ENCODE measurements around the gene BICD2. TPM values are rescaled to one million over a fixed set of nuclear protein-coding genes. Genes with fewer than 3 reads are reported as not detected.

Gene BICD2
- total and polyA plus RNA-seq, 9 of the 15 experiments (the other 6 are each of a cell fraction or from before 2014, with no cell fraction given), result 3.6 to 23.4 (median 11.8) TPM

- DNase-seq (ENCODE audit: extremely low read depth in 1 of 4, low spot score in 3 of 4), result no peak
- H3K9me1 ChIP-seq (ENCODE audit: control insufficient read depth, insufficient read depth, low read length), result peaks cover 8% of the 10 kb centered on the region
- ATAC-seq, result no peak
- peaks cover 56% of the 10 kb centered on the region for H4K20me1 ChIP-seq (replicated peaks; ENCODE audit: control insufficient read depth, insufficient read depth, low read length)
- no TSS peak for BruUV-seq (replicated peaks)
- H3K4me2 ChIP-seq (ENCODE audit: insufficient read depth, low read length), result no peak overlapping the region
- 61% methylated on average over 7 of the region's 7 CpGs for WGBS (ENCODE audit: insufficient coverage, low coverage, missing lambda C conversion rate)
- ChIA-PET CTCF (ENCODE audit: low intra/inter-chr PET ratio) (no interaction called here), POLR2A (interaction anchor here (0.6 kb wide), 1 partner anchor 249 kb away, joined by 3 read pairs; no protein-coding TSS in a partner anchor)
- no peaks in the 10 kb centered on the region for H3K9me3 ChIP-seq (replicated peaks; ENCODE audit: control insufficient read depth, insufficient read depth, low read depth, low read length)
- peak overlapping the region in 1 of 2 experiments; percentile 86; a peak in 2 of 4 replicates for H3K9ac ChIP-seq (ENCODE audit: insufficient read depth in 1 of 2, low read depth in 2 of 2, low read length in 2 of 2)
- intact Hi-C loops (cut with micrococcal nuclease) (no loop called here), in situ Hi-C loops (cut with MboI) (no loop called here)
- peaks cover 16 to 18% of the 10 kb centered on the region in 2 experiments for H3K4me1 ChIP-seq (replicated peaks in 1 of 2; ENCODE audit: control insufficient read depth in 2 of 2, insufficient read depth in 2 of 2, low read length in 2 of 2)
- H3K27ac ChIP-seq (ENCODE audit: extremely low read depth, low read depth, low read length), result no peak overlapping the region
- H2AFZ ChIP-seq (ENCODE audit: low read depth, low read length), result no peak overlapping the region
- FAIRE-seq, result no peak
- H3K79me2 ChIP-seq (ENCODE audit: control insufficient read depth, insufficient read depth, low read length), result peaks cover 91% of the 10 kb centered on the region
- H3K27me3 ChIP-seq (ENCODE audit: control insufficient read depth in 2 of 2, insufficient read depth in 2 of 2, low read length in 2 of 2), result no peaks in the 10 kb centered on the region
- H3K4me3 ChIP-seq, result no peak overlapping the region
- no peaks in the 10 kb centered on the region for H3K36me3 ChIP-seq (ENCODE audit: control insufficient read depth, insufficient read depth, low read length)
- no peak for TF ChIP-seq PRMT5 (CRISPR knock-in tag; IDR thresholded peaks at IDR 0.05)
- no peak for TF ChIP-seq ZNF217 (CRISPR knock-in tag; IDR thresholded peaks at IDR 0.05)
- TF ChIP-seq, protein P1, sequence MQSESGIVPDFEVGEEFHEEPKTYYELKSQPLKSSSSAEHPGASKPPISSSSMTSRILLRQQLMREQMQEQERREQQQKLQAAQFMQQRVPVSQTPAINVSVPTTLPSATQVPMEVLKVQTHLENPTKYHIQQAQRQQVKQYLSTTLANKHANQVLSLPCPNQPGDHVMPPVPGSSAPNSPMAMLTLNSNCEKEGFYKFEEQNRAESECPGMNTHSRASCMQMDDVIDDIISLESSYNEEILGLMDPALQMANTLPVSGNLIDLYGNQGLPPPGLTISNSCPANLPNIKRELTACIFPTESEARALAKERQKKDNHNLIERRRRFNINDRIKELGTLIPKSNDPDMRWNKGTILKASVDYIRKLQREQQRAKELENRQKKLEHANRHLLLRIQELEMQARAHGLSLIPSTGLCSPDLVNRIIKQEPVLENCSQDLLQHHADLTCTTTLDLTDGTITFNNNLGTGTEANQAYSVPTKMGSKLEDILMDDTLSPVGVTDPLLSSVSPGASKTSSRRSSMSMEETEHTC (IDR thresholded peaks at IDR 0.05), result no peak
- no peak for TF ChIP-seq POLR3G (IDR thresholded peaks at IDR 0.05; ENCODE audit: extremely low read depth, insufficient read length, insufficient replicate concordance)
- no peak for TF ChIP-seq CSDE1 (IDR thresholded peaks at IDR 0.05)
- TF ChIP-seq GMEB1 (CRISPR knock-in tag; IDR thresholded peaks at IDR 0.05), result no peak
- TF ChIP-seq ZNF121 (CRISPR knock-in tag; conservative IDR thresholded peaks at IDR 0.05), result no peak
- TF ChIP-seq KLF16 (IDR thresholded peaks at IDR 0.05), result no peak
- no peak for TF ChIP-seq HMG20A (CRISPR knock-in tag; conservative IDR thresholded peaks at IDR 0.05)
- TF ChIP-seq MYBL2 (IDR thresholded peaks at IDR 0.05; ENCODE audit: low read depth), result no peak
- no peak for TF ChIP-seq MYBL2 (CRISPR knock-in tag; IDR thresholded peaks at IDR 0.05; ENCODE audit: borderline replicate concordance)
- TF ChIP-seq RERE (CRISPR knock-in tag; IDR thresholded peaks at IDR 0.05; ENCODE audit: borderline replicate concordance), result no peak
- TF ChIP-seq NFATC3 (IDR thresholded peaks at IDR 0.05), result no peak
- TF ChIP-seq ZNF384 (IDR thresholded peaks at IDR 0.05; ENCODE audit: low read depth, low read length), result no peak
- TF ChIP-seq SAP30 (IDR thresholded peaks at IDR 0.05; ENCODE audit: borderline replicate concordance, insufficient read depth, low read depth, low read length, poor library complexity, severe bottlenecking), result no peak
- TF ChIP-seq MED1 (CRISPR knock-in tag; IDR thresholded peaks at IDR 0.05; ENCODE audit: borderline replicate concordance), result no peak
These were observed 24.1 kb downstream of the BICD2 start for GRCh38 chr9:92740446-92740961.
